ENCODE data around the gene KCNQ1. TPM values are rescaled to one million over a fixed set of nuclear protein-coding genes. Genes with fewer than 3 reads are reported as not detected.

The KCNQ1 gene
- total and polyA plus RNA-seq, 2 of the 13 experiments (the other 11 are each of a cell fraction or from before 2014, with no cell fraction given) = 0.02 to 0.08 TPM

DNA sequence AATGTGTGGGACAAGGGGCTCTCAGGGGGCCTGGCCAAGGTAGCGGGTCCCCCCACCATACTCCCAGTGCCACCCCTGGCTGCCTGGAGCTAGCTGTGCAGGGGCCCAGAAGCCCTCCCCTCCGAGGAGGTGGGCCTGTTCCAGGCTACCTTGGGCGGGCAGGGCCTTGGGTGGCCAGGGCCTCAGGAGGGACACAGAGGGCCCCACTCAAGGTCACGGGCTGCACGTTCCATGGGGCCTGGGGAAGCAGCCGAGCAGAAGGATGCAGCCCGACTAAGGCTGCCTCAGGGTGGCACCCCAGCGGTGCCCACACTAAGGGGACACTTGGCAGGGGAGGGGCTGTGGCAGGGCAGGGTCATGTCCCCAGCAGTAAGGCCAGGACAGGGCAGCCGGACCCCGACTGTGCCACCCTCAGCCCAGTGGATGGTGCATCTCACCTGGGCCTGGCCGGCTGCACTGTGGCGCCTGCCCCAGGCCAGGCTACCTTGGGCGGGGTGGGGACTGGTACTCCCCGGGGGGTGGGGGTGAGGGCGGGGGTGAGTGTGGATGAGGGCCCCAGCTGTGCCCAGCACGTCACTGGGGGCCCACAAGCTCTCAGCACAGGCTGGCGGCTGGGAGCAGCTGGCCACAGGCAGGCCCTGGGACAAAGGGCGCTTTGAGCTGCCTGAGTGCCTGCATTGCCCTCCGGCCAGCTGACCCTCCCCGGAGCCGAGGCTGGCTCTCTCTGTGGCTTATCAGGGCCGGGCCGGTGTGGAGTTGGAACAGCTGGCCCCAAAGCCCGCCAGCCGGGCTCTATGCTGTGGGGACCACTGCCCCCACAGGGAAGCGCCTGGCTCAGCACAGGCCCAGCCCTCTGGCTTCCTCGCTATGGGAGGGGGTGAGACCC lies 117.1 kb downstream of the KCNQ1 start (continued):
- TF ChIP-seq, protein P1, sequence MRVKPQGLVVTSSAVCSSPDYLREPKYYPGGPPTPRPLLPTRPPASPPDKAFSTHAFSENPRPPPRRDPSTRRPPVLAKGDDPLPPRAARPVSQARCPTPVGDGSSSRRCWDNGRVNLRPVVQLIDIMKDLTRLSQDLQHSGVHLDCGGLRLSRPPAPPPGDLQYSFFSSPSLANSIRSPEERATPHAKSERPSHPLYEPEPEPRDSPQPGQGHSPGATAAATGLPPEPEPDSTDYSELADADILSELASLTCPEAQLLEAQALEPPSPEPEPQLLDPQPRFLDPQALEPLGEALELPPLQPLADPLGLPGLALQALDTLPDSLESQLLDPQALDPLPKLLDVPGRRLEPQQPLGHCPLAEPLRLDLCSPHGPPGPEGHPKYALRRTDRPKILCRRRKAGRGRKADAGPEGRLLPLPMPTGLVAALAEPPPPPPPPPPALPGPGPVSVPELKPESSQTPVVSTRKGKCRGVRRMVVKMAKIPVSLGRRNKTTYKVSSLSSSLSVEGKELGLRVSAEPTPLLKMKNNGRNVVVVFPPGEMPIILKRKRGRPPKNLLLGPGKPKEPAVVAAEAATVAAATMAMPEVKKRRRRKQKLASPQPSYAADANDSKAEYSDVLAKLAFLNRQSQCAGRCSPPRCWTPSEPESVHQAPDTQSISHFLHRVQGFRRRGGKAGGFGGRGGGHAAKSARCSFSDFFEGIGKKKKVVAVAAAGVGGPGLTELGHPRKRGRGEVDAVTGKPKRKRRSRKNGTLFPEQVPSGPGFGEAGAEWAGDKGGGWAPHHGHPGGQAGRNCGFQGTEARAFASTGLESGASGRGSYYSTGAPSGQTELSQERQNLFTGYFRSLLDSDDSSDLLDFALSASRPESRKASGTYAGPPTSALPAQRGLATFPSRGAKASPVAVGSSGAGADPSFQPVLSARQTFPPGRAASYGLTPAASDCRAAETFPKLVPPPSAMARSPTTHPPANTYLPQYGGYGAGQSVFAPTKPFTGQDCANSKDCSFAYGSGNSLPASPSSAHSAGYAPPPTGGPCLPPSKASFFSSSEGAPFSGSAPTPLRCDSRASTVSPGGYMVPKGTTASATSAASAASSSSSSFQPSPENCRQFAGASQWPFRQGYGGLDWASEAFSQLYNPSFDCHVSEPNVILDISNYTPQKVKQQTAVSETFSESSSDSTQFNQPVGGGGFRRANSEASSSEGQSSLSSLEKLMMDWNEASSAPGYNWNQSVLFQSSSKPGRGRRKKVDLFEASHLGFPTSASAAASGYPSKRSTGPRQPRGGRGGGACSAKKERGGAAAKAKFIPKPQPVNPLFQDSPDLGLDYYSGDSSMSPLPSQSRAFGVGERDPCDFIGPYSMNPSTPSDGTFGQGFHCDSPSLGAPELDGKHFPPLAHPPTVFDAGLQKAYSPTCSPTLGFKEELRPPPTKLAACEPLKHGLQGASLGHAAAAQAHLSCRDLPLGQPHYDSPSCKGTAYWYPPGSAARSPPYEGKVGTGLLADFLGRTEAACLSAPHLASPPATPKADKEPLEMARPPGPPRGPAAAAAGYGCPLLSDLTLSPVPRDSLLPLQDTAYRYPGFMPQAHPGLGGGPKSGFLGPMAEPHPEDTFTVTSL (CRISPR knock-in tag; IDR thresholded peaks at IDR 0.05; ENCODE audit: borderline replicate concordance) = peak; percentile 28; the same call in 1 of the 2 replicates
- TF ChIP-seq TOE1 (CRISPR knock-in tag; IDR thresholded peaks at IDR 0.05) (no peak), ATRX (CRISPR knock-in tag; IDR thresholded peaks at IDR 0.05; ENCODE audit: borderline replicate concordance) (no peak), ZNF274 (CRISPR knock-in tag; IDR thresholded peaks at IDR 0.05) (no peak), SIN3B (IDR thresholded peaks at IDR 0.05; ENCODE audit: low read length) (no peak), IRF2 (CRISPR knock-in tag; IDR thresholded peaks at IDR 0.05) (no peak), TAF15 (IDR thresholded peaks at IDR 0.05; ENCODE audit: low read depth, low read length, poor library complexity, severe bottlenecking) (no peak), TCF7 (IDR thresholded peaks at IDR 0.05; ENCODE audit: low read depth) (no peak), ZNF616 (CRISPR knock-in tag; IDR thresholded peaks at IDR 0.05; ENCODE audit: low read depth) (no peak), TP53 (CRISPR knock-in tag; conservative IDR thresholded peaks at IDR 0.05) (no peak), ZNF142 (CRISPR knock-in tag; IDR thresholded peaks at IDR 0.05) (no peak), JUNB (CRISPR knock-in tag; IDR thresholded peaks at IDR 0.05; ENCODE audit: borderline replicate concordance) (no peak), MIXL1 (CRISPR knock-in tag; IDR thresholded peaks at IDR 0.05) (no peak), ZSCAN20 (CRISPR knock-in tag; IDR thresholded peaks at IDR 0.05; ENCODE audit: borderline replicate concordance) (no peak), SKI (IDR thresholded peaks at IDR 0.05; ENCODE audit: partially characterized antibody) (no peak), ZNF484 (CRISPR knock-in tag; IDR thresholded peaks at IDR 0.05; ENCODE audit: borderline replicate concordance, low read depth) (no peak), ZMAT3 (CRISPR knock-in tag; conservative IDR thresholded peaks at IDR 0.05) (no peak), PHF20 (CRISPR knock-in tag; IDR thresholded peaks at IDR 0.05) (peak; percentile 24; the same call in 1 of the 2 replicates), ATF1 (CRISPR knock-in tag; IDR thresholded peaks at IDR 0.05) (no peak)

Measured in HepG2 (cell line).